Uterus (tissue), 2 donors: ENCODE results near the gene UBE4B.

Experiments used
- CTCF ChIP-seq, 4 experiments: fragments of 200-600 bp in 2 of 4; fragments of 450-650 bp in 2 of 4; sonication (generic) in 2 of 4; IDR thresholded peaks; one replicate each; pipeline ENCODE4 v1.5.1; 2016 to 2019; ENCODE audit warnings: antibody characterized with exemption in 4 of 4, mild to moderate bottlenecking in 2 of 4, moderate library complexity in 1 of 4
- POLR2A ChIP-seq, 2 donors: fragments of 450-650 bp; IDR thresholded peaks; one replicate each; pipeline ENCODE4 v1.6.1; 2016; ENCODE audit warnings: antibody characterized with exemption in 2 of 2, mild to moderate bottlenecking in 1 of 2, moderate library complexity in 1 of 2

GRCh38 chr1:10070206-10070605 lies 37.4 kb downstream of the UBE4B start:
- TF ChIP-seq CTCF (IDR thresholded peaks at IDR 0.05) (no peak), POLR2A (IDR thresholded peaks at IDR 0.05) (no peak)
